ENCODE measurements around the gene SKI.

DNA sequence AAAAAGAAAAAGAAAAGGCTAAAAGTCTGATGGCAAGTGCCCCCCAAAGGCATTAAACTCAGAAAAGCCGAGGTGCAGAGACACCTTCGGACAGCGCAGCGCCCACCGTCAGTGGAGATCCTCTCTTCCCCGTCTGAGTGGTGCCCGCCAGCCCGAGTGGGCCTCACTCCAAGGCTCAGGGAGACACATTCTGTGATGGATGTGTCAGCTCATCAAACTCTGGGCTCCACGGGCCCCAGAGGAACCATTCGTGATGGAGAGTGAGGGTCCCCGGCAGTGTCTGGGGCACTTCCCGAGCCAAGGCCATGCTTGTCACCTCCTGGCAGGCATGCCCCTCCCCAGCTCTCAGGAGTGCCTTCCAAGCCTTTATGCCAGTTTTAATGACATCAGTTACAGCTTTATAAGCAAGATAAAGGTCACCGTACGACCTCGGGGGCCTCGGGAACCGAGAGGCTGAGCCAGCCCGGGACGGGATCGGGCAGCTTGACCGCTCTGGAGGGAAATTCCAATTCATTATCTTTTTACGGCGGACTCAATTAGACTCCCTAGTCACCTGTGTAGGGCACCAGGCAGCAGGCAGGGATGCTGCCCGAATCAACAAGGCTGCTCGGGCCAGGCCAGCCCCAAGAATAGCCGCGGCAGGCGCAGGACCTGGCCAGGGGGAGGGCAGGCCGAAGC is 113.7 kb downstream of the SKI start:
- TF ChIP-seq CTCF (conservative IDR thresholded peaks at IDR 0.05; ENCODE audit: low read depth, low read length): no peak
- no peak for TF ChIP-seq NFE2L2 (IDR thresholded peaks at IDR 0.05; ENCODE audit: low read depth, low read length)
- no peak for TF ChIP-seq RAD21 (IDR thresholded peaks at IDR 0.05; ENCODE audit: low read length)
- no peak for TF ChIP-seq CEBPB (IDR thresholded peaks at IDR 0.05; ENCODE audit: low read depth, low read length)
